Activated CD4-positive, alpha-beta T cell treated with anti-CD3 and anti-CD28 coated beads, Interleukin-2, amount 50 U/mL, for 4 hours (primary cell): ENCODE measurements around the gene BMP4.

ENCODE experiments used
- DNase-seq, 2 experiments: peaks; one replicate each; pipeline ENCODE4 v3.0.0-alpha.2; 2020

BMP4 gene

GRCh38 chr14:53943751-53944083 is 12.9 kb downstream of the BMP4 start:
- DNase-seq: no peak

- no peak for DNase-seq
Measured at GRCh38 chr14:53942970-53943750, 13.5 kb downstream of the BMP4 start.

- DNase-seq: no peak
Measured at GRCh38 chr14:53938136-53938837, 18.3 kb downstream of the BMP4 start.

DNA sequence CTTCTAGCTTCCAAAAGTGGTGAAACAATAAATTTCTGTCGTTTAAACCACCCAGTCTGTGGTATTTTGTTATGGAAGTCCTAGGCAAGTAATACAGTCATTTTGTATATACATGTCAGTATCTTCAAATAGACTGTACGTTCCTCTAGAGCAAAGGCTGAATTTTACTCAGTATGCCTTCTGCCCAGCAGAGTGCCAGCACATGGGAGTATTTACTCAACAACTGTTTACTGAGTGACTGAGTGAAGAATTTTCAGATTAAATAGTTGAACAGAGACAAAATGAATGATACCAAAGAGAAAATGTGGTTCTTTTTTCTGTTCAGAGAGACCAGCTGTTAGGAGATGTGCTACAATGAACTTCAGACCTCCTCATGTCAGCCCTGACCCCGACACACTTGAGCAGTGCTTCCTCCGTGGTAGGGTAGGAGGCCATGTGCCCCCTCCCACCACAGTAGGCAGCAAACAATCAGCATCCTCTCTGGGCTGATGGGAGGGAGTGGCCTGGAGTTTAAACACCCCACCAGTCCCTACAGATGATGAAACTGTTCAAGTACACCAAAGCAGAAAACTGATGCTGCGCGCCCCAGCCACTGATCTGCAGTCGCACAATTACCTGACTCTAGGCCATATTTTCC is 21.7 kb downstream of the BMP4 start:
- no peak for DNase-seq

- DNase-seq: no peak
Measured at GRCh38 chr14:53932966-53933365, 23.7 kb downstream of the BMP4 start.

DNA sequence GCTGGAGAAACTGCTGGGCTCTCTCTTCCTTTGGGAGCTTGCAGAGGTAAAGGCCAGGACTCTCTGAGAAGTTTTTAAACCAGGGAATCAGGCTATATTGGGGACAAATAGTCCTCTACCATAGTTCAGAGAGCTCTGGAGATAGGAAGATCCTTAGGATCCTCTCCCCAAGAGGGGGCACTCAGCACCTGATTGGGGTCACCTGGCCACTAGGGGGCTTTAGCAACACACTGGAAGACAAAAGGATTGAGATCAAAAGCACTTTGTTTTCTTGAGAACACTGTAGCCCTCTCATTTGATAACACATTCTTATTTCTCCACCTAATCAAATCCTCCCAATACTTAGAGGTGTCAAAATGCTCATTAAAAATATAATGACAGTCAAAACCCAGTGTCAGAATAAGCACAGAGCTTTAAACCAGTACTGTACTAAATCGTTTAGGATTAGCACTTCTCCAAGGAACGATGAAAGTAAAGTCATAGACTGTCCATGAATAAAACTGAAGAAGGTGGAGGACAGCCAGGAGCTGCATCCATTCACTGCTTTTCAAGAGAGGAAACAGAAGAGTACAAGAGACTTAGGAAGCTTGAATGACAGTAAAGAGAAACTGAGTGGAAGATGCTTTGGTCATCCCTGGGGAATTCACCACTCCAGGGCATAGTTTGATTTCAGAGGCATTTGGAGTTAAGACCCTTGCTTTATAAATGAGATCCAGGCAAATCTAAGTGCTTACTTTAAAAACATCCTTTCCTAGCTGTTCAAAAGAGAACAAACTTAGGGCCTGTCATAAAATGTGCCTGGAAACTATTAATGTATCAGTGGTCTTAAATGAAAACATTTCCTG is 26.5 kb downstream of the BMP4 start:
- no peak for DNase-seq

- DNase-seq: no peak
Measured at GRCh38 chr14:53927171-53927570, 29.5 kb downstream of the BMP4 start.

DNA sequence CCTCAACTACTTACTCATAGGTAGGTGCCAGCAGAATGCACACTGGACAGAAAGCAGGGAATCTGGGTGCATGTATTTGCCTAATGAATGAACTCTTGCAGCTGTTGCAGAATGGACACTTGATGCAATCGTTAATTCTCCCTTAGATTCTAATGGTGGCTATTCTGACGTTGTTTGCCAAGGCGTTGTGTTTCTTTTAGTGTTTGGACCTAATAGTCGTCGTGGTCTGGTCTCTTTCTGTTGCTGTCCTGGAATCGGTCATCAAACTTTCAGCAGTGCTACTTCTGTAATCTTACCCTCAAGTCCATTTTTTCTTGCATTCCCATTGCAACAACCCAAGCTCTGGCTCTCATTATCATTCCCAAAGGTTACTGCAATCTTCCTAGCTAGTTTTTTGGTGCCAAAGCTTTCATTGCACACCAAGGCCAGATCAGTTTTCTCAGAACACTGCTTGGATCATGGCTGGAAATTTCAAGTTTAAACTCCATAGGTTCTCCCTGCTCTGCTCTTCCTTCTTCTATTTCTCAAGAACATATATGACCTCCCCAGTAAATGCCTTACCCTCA is 31.3 kb downstream of the BMP4 start:
- no peak for DNase-seq

DNA sequence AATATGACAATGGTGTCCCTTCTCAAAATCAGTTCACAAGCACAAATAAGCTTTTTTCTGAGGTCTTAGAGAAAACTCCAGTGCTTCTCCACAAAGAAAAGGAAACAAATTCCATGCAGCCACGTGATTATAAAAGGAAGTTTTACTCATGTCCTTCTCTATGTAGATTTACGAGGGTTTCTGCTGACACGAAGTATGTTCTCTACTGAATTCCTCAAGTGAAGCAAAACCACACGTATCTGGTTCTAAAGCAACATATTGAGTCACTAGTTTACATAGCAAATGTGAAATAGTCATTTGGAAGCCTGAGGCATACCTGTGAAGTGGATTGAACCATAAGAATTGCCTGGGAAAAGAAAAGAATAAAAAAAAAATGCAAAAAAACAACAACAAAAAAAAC is 31.9 kb downstream of the BMP4 start:
- no peak for DNase-seq

DNA sequence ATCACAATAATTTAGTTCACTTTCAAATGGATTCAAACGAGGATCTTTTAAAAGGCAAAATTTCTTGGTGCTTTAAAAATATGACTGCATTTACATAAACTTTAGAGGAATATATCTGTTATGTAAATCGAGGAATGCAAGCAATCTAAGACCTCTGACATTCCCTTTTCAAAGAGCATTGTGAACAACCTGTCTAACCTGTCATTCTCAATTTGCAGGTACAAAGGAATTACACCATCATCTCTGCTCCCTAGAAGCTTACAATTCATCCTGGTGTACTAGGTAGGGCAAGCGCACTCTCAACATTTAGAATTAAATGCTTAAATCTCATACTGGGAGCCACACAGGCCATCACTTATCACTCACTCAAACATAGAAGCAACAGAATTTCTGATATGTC is 35.6 kb downstream of the BMP4 start:
- DNase-seq: no peak

DNA sequence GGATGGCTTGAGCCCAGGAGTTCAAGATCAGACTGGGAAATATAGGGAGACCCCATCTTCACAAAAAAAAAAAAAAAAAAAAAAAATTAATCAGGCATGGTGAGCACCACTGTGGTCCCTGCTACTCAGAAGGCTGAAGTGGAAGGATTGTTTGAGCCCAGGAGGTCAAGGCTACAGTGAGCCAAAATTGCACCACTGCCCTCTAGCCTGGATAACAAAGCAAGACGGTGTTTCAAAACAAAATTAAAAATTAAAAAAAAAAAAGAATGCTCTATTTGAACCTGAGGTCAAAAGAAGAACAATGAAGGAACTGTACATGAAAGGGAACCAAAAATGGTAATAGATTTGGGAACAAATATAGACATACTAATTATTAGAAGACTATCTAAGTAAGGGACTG is 40.4 kb downstream of the BMP4 start:
- no peak for DNase-seq

DNA sequence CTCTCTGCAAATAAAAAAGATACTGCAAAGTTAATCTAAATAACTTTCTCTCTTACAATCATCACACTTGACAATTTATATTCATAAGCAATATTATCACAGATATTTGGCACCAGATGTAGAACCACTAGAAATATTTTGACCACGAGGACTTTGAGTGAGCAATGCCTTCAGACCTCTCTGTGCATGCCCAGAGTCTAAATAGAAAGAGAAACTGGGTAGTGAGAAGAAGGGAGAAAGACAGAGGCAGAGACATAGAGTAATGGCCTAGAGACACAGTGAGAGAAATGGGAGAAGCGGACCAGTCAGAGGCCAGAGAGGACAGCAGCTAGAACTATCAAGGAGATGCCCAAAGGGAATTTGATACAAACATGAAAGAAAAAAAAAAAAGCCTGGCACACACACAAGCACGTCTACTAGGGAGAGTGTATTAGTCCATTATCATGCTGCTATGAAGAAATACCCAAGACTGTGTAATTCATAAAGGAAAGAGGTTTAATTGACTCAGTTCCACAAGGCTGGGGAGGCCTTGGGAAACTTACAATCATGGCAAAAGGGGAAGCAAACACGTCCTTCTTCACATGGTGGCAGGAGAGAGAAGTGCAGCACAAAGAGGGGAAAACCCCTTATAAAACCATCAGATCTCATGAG is 41.1 kb downstream of the BMP4 start:
- no peak for DNase-seq

- DNase-seq: no peak
Measured at GRCh38 chr14:53912021-53912420, 44.6 kb downstream of the BMP4 start.

DNA sequence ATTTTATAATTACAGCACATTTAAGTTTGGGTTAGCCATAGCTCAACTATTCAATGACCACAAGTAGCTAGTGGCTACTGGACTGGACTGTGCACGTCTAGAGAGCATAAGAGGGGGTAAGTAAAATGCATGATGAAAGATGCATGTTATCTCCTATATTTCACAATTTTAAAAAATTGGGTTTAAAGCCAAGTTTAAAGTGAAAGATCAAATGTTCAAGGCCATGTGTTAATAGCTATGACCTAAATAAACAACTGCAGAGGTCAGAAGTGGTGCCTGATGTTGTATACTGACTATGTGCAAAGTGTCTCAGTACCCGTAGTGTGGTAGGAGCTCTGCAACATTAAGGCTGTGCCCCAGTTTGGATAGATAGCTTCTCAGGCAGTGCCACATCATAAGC is 48.2 kb downstream of the BMP4 start:
- no peak for DNase-seq

- no peak for DNase-seq
Measured at GRCh38 chr14:53902307-53902706, 54.3 kb downstream of the BMP4 start.

GRCh38 chr14:53900499-53900898 is 56.1 kb downstream of the BMP4 start:
- DNase-seq: no peak
